ENCODE measurements around the gene MYO1H.
"Not testable (repeated sequence)": the region's sequence is repeated elsewhere in the genome, so short reads cannot be mapped to it uniquely, and the experiment has no call there.

Gene MYO1H

GRCh38 chr12:109369831-109370230, 22.1 kb downstream of the MYO1H start:
- no peaks in the 10 kb centered on the region for H3K9me3 Mint-ChIP-seq

GRCh38 chr12:109377139-109377685, 29.5 kb downstream of the MYO1H start:
- no peaks in the 10 kb centered on the region for H3K36me3 Mint-ChIP-seq (ENCODE audit: low read depth)
- no peak for DNase-seq
- no peak overlapping the region for H3K4me3 Mint-ChIP-seq
- H3K27me3 Mint-ChIP-seq, result peaks cover 44% of the 10 kb centered on the region
- no peaks in the 10 kb centered on the region for H3K9me3 Mint-ChIP-seq
- H3K27ac Mint-ChIP-seq, result no peak overlapping the region
- no peaks in the 10 kb centered on the region for H3K4me1 Mint-ChIP-seq (ENCODE audit: low read depth)

More at GRCh38 chr12:109369831-109370230, 22.1 kb downstream of the MYO1H start:
- no peak for DNase-seq
- no peaks in the 10 kb centered on the region for H3K4me1 Mint-ChIP-seq (ENCODE audit: low read depth)
- H3K27me3 Mint-ChIP-seq, result peaks cover 19% of the 10 kb centered on the region
- no peaks in the 10 kb centered on the region for H3K36me3 Mint-ChIP-seq (ENCODE audit: low read depth)
- H3K4me3 Mint-ChIP-seq, result no peak overlapping the region
- H3K27ac Mint-ChIP-seq, result no peak overlapping the region

- H3K36me3 Mint-ChIP-seq (ENCODE audit: low read depth), result no peaks in the 10 kb centered on the region
- DNase-seq, result no peak
- H3K27me3 Mint-ChIP-seq, result peaks cover 50% of the 10 kb centered on the region
- H3K4me3 Mint-ChIP-seq, result no peak overlapping the region
- no peaks in the 10 kb centered on the region for H3K9me3 Mint-ChIP-seq
- no peaks in the 10 kb centered on the region for H3K4me1 Mint-ChIP-seq (ENCODE audit: low read depth)
- H3K27ac Mint-ChIP-seq, result no peak overlapping the region
These were observed 30.9 kb downstream of the MYO1H start for GRCh38 chr12:109378569-109378968.

GRCh38 chr12:109382031-109382430, 34.3 kb downstream of the MYO1H start:
- Mint-ChIP-seq H3K4me3 (no peak overlapping the region), H3K9me3 (no peaks in the 10 kb centered on the region), H3K27me3 (peaks cover 42% of the 10 kb centered on the region), H3K27ac (no peak overlapping the region), H3K36me3 (ENCODE audit: low read depth) (no peaks in the 10 kb centered on the region), H3K4me1 (ENCODE audit: low read depth) (no peaks in the 10 kb centered on the region)
- no peak for DNase-seq

GRCh38 chr12:109383240-109383639, 35.5 kb downstream of the MYO1H start:
- H3K36me3 Mint-ChIP-seq (ENCODE audit: low read depth), result no peaks in the 10 kb centered on the region
- DNase-seq, result no peak
- H3K9me3 Mint-ChIP-seq, result no peaks in the 10 kb centered on the region
- H3K27me3 Mint-ChIP-seq, result peaks cover 44% of the 10 kb centered on the region
- no peaks in the 10 kb centered on the region for H3K4me1 Mint-ChIP-seq (ENCODE audit: low read depth)
- H3K27ac Mint-ChIP-seq, result no peak overlapping the region
- H3K4me3 Mint-ChIP-seq, result no peak overlapping the region

GRCh38 chr12:109385339-109386058, 37.8 kb downstream of the MYO1H start:
- no peaks in the 10 kb centered on the region for H3K9me3 Mint-ChIP-seq
- H3K4me3 Mint-ChIP-seq, result no peak overlapping the region
- peaks cover 38% of the 10 kb centered on the region for H3K27me3 Mint-ChIP-seq
- DNase-seq, result no peak
- no peaks in the 10 kb centered on the region for H3K4me1 Mint-ChIP-seq (ENCODE audit: low read depth)
- H3K27ac Mint-ChIP-seq, result no peak overlapping the region
- H3K36me3 Mint-ChIP-seq (ENCODE audit: low read depth), result no peaks in the 10 kb centered on the region

- DNase-seq, result no peak
- Mint-ChIP-seq H3K36me3 (ENCODE audit: low read depth) (no peaks in the 10 kb centered on the region), H3K4me1 (ENCODE audit: low read depth) (no peaks in the 10 kb centered on the region), H3K4me3 (no peak overlapping the region), H3K9me3 (no peaks in the 10 kb centered on the region), H3K27me3 (peaks cover 38% of the 10 kb centered on the region), H3K27ac (no peak overlapping the region)
These were observed 38.3 kb downstream of the MYO1H start for GRCh38 chr12:109386059-109386433.

- Mint-ChIP-seq H3K27ac (no peak overlapping the region), H3K4me3 (no peak overlapping the region), H3K4me1 (ENCODE audit: low read depth) (no peaks in the 10 kb centered on the region), H3K9me3 (no peaks in the 10 kb centered on the region), H3K36me3 (ENCODE audit: low read depth) (no peaks in the 10 kb centered on the region), H3K27me3 (peaks cover 49% of the 10 kb centered on the region)
- no peak for DNase-seq
These were observed 39.9 kb downstream of the MYO1H start for GRCh38 chr12:109387425-109388166.

GRCh38 chr12:109388167-109388563, 40.5 kb downstream of the MYO1H start:
- H3K27me3 Mint-ChIP-seq, result peaks cover 49% of the 10 kb centered on the region
- H3K4me1 Mint-ChIP-seq (ENCODE audit: low read depth), result no peaks in the 10 kb centered on the region
- DNase-seq, result no peak
- no peak overlapping the region for H3K27ac Mint-ChIP-seq
- H3K4me3 Mint-ChIP-seq, result no peak overlapping the region
- no peaks in the 10 kb centered on the region for H3K36me3 Mint-ChIP-seq (ENCODE audit: low read depth)
- H3K9me3 Mint-ChIP-seq, result no peaks in the 10 kb centered on the region

- peaks cover 48% of the 10 kb centered on the region for H3K27me3 Mint-ChIP-seq
- H3K36me3 Mint-ChIP-seq (ENCODE audit: low read depth), result no peaks in the 10 kb centered on the region
- no peaks in the 10 kb centered on the region for H3K9me3 Mint-ChIP-seq
- no peak overlapping the region for H3K4me3 Mint-ChIP-seq
- no peak for DNase-seq
- no peaks in the 10 kb centered on the region for H3K4me1 Mint-ChIP-seq (ENCODE audit: low read depth)
- H3K27ac Mint-ChIP-seq, result no peak overlapping the region
These were observed 41.4 kb downstream of the MYO1H start for GRCh38 chr12:109389146-109389545.

- no peak for DNase-seq
- Mint-ChIP-seq H3K27ac (no peak overlapping the region), H3K9me3 (no peaks in the 10 kb centered on the region), H3K4me1 (ENCODE audit: low read depth) (no peaks in the 10 kb centered on the region), H3K4me3 (no peak overlapping the region), H3K27me3 (peaks cover 41% of the 10 kb centered on the region), H3K36me3 (ENCODE audit: low read depth) (no peaks in the 10 kb centered on the region)
These were observed 46.0 kb downstream of the MYO1H start for GRCh38 chr12:109393437-109394345.

GRCh38 chr12:109394891-109395290, 47.2 kb downstream of the MYO1H start:
- Mint-ChIP-seq H3K27me3 (peaks cover 44% of the 10 kb centered on the region), H3K9me3 (no peaks in the 10 kb centered on the region), H3K4me3 (no peak overlapping the region), H3K36me3 (ENCODE audit: low read depth) (no peaks in the 10 kb centered on the region), H3K4me1 (ENCODE audit: low read depth) (no peaks in the 10 kb centered on the region), H3K27ac (no peak overlapping the region)
- no peak for DNase-seq

- not testable (repeated sequence) for H3K36me3 Mint-ChIP-seq (ENCODE audit: low read depth); H3K27ac Mint-ChIP-seq; H3K4me1 Mint-ChIP-seq (ENCODE audit: low read depth); H3K9me3 Mint-ChIP-seq; DNase-seq; H3K4me3 Mint-ChIP-seq
- peaks cover 33% of the 10 kb centered on the region for H3K27me3 Mint-ChIP-seq
These were observed 57.1 kb downstream of the MYO1H start for GRCh38 chr12:109404841-109405240.

GRCh38 chr12:109406147-109406546, 58.4 kb downstream of the MYO1H start:
- H3K4me1 Mint-ChIP-seq (ENCODE audit: low read depth); H3K9me3 Mint-ChIP-seq; H3K4me3 Mint-ChIP-seq; H3K27ac Mint-ChIP-seq; H3K36me3 Mint-ChIP-seq (ENCODE audit: low read depth); DNase-seq: not testable (repeated sequence)
- H3K27me3 Mint-ChIP-seq, result peaks cover 24% of the 10 kb centered on the region
